ENCODE measurements around the gene HDGFL2. TPM values are rescaled to one million over a fixed set of nuclear protein-coding genes. Genes with fewer than 3 reads are reported as not detected.
"Not testable (repeated sequence)": the region's sequence is repeated elsewhere in the genome, so short reads cannot be mapped to it uniquely, and the experiment has no call there.

HDGFL2 gene
- polyA plus RNA-seq, 1 donor, result 70.0 TPM

GRCh38 chr19:4531562-4532165 lies 59.6 kb downstream of the HDGFL2 start:
- DNase-seq (ENCODE audit: low read depth), result no peak

GRCh38 chr19:4533334-4533733 lies 61.2 kb downstream of the HDGFL2 start:
- DNase-seq (ENCODE audit: low read depth), result no peak

DNA sequence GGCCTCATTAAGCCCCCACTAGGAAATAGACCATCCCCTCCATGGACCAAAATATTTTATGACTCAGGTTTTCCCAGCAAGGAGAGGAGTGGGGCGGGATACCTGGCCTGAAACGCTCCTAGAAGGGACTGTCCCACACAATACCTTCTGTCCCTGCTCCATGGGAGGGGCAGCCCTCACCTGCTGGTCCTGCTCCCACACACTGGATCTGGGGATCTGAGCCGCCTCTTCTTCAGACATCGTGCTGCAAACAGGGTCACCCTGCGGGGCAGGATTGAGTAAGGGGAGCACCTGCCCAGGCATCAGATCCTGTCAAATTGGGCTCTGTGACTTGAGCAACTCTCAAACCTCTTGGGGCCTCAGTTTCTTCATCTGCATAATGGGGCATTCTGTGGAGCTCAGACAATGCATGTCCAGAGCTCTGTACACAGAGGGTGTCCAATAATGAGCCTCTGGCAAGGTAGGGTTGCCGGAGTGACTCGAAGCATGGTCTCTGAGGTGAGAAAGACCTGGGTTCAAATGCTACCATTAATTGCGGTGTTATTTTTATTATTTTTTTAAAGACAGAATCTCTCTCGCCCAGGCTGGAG lies 61.8 kb downstream of the HDGFL2 start:
- DNase-seq (ENCODE audit: low read depth), result no peak

DNA sequence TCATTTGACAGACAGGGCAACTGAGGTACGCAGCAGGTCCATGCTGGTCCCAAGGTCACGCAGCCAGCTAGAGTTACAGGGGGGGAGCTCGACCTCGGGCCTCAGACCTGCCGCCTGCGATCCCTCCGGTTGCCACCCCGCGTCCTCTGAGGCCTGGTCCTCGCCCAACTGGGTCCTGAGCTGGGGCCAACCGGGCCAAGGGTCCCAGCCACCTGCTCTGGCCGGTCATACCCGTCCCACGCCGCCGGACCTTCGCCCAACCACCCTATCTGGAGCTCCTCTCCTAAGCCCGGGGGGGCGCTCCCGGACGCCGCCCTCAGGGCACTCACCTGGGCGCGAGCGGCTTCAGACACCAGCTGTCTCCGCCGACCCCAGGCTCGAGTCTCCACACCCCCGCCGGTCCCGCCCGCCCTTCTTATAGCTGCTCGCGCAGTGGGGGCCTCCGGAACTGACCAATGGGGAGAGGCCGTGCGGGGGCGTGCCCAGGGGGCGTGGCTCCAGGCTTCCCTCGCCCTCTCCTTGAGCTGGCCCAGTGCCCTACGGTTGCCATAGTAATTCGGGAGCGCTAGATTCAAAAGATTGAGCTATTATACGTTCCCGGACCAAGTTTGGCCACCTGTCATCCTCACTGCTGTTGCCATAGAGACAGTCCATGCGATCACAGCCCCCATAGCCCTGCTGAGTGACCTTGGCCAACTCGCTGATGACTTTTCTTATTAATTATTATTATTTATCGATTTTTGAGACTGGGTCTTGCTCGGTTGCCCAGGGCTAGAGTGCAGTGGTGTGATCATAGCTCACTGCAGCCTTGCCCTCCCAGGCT lies 63.0 kb downstream of the HDGFL2 start, which contains the start of gene PLIN5:
Gene PLIN5, minus strand, starts transcription at position 389 of the 823 bp plus-strand sequence. CDS start 1,150 bp downstream, outside the sequence.
- no peak for DNase-seq (ENCODE audit: low read depth)

- no peak for DNase-seq (ENCODE audit: low read depth)
These were observed 64.7 kb downstream of the HDGFL2 start for GRCh38 chr19:4536798-4537197.

DNA sequence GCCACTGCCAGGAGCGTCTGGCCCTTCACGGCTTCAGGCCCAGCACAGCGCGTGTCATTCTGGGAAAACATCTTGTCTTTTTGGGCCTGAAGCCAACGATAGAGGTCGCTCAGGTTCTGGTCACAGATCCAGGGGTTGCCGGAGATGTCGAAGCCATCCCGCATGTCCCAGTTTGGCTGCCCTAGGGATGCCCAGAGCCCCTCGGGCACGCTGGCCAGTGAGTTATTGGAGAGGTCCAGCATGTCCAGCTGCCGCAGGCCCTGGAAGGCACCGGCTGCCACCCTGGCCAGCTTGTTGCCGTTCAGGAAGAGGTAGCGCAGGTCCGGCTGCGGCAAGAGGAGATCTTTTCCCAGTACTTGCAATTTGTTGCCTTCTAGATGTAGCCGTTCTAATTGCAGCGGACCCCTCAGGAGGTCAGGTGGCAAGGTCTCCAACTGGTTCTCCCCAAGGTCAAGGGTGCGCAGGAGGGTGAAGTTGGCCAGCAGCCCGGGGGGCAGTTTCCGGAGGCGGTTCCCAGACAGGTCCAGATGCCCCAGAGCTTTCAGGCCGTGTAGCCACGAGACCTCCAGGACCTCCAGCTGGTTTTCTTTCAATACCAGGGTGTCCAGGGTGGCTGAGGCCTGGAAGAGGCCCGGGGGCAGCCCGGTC lies 66.0 kb downstream of the HDGFL2 start:
- DNase-seq (ENCODE audit: low read depth), result no peak

DNA sequence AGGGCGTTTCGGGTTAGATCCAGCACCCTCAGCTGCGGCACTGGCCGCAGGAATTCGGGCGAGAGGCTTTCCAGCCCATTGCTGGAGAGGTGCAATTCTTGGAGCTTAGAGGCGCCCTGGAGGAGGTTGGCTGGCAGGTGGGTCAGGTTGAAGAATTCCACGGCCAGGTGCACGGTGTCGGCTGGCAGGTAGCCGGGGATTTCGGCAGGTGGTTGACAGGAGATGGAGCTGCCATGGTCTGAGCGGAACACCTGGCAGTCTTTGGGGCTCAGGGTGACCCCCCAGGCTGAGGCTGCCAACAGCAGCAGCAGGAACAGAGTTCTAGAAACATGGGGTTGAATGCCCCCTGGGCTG lies 66.5 kb downstream of the HDGFL2 start:
- DNase-seq (ENCODE audit: low read depth), result no peak

GRCh38 chr19:4539169-4539692 lies 67.1 kb downstream of the HDGFL2 start:
- DNase-seq (ENCODE audit: low read depth), result no peak

- no peak for DNase-seq (ENCODE audit: low read depth)
These were observed 67.8 kb downstream of the HDGFL2 start, which contains the start of gene LRG1 for GRCh38 chr19:4539693-4540581. TSS of gene LRG1 (minus strand) at chr19:4540036. CDS start at chr19:4540013, 23 bp downstream.

DNA sequence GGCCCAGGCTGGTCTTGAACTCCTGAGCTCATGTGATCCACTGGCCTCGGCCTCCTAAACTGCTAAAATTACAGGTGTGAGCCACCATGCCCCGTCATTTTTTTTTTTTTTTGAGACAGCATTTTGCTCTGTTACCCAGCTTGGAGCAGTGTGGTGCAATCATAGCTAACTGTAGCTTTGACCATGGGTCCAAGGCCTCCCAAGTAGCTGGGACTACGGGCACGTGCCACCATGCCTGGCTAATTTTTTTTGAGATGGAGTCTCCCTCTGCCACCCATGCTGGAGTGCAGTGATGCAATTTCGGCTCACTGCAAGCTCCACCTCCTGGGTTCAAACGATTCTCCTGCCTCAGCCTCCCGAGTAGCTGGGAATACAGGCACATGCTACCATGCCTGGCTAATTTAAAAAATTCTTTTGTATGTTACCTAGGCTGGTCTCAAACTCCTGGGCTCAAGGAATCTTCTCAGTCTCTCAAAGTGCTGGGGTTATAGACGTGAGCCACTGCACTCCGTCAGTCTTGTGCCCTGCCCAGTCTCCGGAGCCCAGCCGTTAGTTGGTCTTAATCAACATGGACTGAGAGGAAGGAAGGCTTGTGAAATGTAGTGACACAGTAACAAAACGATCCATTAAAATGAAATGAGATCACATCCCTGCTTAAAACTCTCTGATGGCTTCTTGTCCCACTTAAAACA lies 69.2 kb downstream of the HDGFL2 start:
- DNase-seq (ENCODE audit: low read depth), result no peak

- not testable (repeated sequence) for DNase-seq (ENCODE audit: low read depth)
These were observed 69.7 kb downstream of the HDGFL2 start for GRCh38 chr19:4541806-4542145.

- no peak for DNase-seq (ENCODE audit: low read depth)
These were observed 71.1 kb downstream of the HDGFL2 start for GRCh38 chr19:4542896-4543841.

- DNase-seq (ENCODE audit: low read depth), result no peak
These were observed 71.9 kb downstream of the HDGFL2 start for GRCh38 chr19:4543842-4544647.

- no peak for DNase-seq (ENCODE audit: low read depth)
These were observed 75.5 kb downstream of the HDGFL2 start for GRCh38 chr19:4547303-4548237.

DNA sequence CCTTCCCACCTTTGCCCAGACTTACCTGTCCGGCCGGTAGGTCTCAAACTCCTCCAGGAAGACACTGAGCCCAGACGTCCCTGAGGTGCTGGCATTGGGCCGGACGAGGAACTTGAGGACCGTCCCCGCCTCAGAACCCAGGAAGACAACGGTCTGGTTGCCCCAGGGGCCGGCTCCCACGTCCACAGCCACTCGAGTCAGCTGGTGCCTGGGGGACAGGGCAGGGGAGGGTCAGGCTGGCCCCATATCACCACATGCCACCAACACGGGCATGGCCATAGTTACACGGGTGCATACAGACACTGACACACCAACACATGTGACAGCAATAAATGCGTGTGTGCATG lies 76.1 kb downstream of the HDGFL2 start:
- DNase-seq (ENCODE audit: low read depth), result no peak

GRCh38 chr19:4550018-4550417 lies 77.9 kb downstream of the HDGFL2 start:
- DNase-seq (ENCODE audit: low read depth), result no peak

DNA sequence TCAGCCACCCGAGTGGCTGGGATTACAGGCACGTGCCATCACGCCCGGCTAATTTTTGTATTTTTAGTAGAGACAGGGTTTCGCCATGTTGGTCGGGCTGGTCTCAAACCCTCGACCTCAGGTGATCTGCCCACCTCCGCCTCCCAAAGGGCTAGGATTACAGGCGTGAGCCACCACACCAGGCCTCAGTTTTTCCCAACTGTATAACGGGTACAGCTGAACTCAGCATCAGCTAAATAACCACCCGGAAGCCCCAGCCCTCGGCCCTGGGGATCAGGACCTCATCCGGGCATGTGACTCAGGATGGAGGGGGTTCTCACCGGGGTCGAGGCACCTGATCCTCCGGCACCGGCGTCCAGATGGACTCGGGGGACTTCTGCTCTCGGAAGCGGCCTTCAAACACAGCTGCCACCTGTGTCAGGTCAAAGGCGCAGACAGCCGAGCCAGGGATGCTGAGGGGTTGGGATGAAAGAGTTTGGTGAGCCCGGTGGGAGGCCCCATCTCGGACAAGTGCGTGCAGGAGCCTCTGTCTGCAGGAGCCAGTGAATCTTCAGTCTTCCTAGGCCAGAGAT lies 78.5 kb downstream of the HDGFL2 start:
- DNase-seq (ENCODE audit: low read depth), result no peak

Data from forelimb muscle (tissue), 1 donor.